GM12878 (cell line): ENCODE data around the gene ASXL2.

Experiments
- BHLHE40 ChIP-seq, 2 experiments: fragments of 450-650 bp in 1 of 2; IDR thresholded peaks; 2 replicates each; pipeline ENCODE4 v1.6.1; 2011 to 2017; ENCODE audit warnings: low read depth in 2 of 2, borderline replicate concordance in 1 of 2, improper control_type of control experiment in 1 of 2, low read length in 1 of 2, mild to moderate bottlenecking in 1 of 2
- CBX5 ChIP-seq: sonication (generic); IDR thresholded peaks from 2 replicates; pipeline ENCODE4 v1.6.1; 2016; ENCODE audit warnings: low read depth, moderate library complexity, mild to moderate bottlenecking, inconsistent platforms
- CTCF ChIP-seq, 3 experiments: IDR thresholded peaks in 2 of 3; conservative IDR thresholded peaks in 1 of 3; 2 replicates each; pipeline ENCODE4 v1.5.1; 2011; ENCODE audit warnings: low read depth in 3 of 3, low read length in 3 of 3, mild to moderate bottlenecking in 3 of 3, control low read depth in 2 of 3, moderate library complexity in 2 of 3, inconsistent platforms in 1 of 3, mixed read lengths in 1 of 3; ENCODE audit not compliant: control insufficient read depth in 2 of 3, insufficient read depth in 1 of 3; ENCODE audit errors: extremely low read depth in 1 of 3
- EZH2 ChIP-seq: IDR thresholded peaks from 2 replicates; pipeline ENCODE4 v1.6.1; 2012; ENCODE audit warnings: low read depth, mild to moderate bottlenecking, control low read depth, inconsistent platforms, low read length, borderline replicate concordance; ENCODE audit not compliant: control insufficient read depth
- MAX ChIP-seq: IDR thresholded peaks from 2 replicates; pipeline ENCODE4 v1.6.1; 2012; ENCODE audit warnings: low read depth, low read length, improper control_type of control experiment
- POLR2A ChIP-seq: IDR thresholded peaks from 2 replicates; pipeline ENCODE4 v1.6.1; 2011; ENCODE audit warnings: low read depth, mild to moderate bottlenecking, low read length
- POLR2AphosphoS5 ChIP-seq: IDR thresholded peaks from 2 replicates; pipeline ENCODE4 v1.6.1; 2011; ENCODE audit warnings: mild to moderate bottlenecking, low read length, inconsistent platforms
- SIX5 ChIP-seq: IDR thresholded peaks from 2 replicates; pipeline ENCODE4 v1.6.1; 2011; ENCODE audit warnings: mild to moderate bottlenecking, low read depth, low read length, moderate library complexity; ENCODE audit not compliant: severe bottlenecking
- YY1 ChIP-seq: IDR thresholded peaks from 2 replicates; pipeline ENCODE4 v1.6.1; 2011; ENCODE audit warnings: low read depth, mild to moderate bottlenecking, low read length
- ZNF622 ChIP-seq: fragments of 450-650 bp; IDR thresholded peaks from 2 replicates; pipeline ENCODE4 v1.6.1; 2017; ENCODE audit warnings: mild to moderate bottlenecking, inconsistent platforms

- TF ChIP-seq EZH2 (no peak), POLR2A (no peak), CBX5 (no peak), ZNF622 (no peak), BHLHE40 (IDR thresholded peaks at IDR 0.05; ENCODE audit: borderline replicate concordance in 1 of 2, low read depth in 2 of 2, low read length in 1 of 2) (no peak), CTCF (IDR thresholded peaks at IDR 0.05 in 2 of 3, conservative IDR thresholded peaks at IDR 0.05 in 1 of 3; ENCODE audit: control insufficient read depth in 2 of 3, extremely low read depth in 1 of 3, insufficient read depth in 1 of 3, low read depth in 3 of 3, low read length in 3 of 3) (no peak), SIX5 (no peak), MAX (no peak), POLR2AphosphoS5 (no peak), YY1 (no peak)
Measured at GRCh38 chr2:25824718-25825117, 53.6 kb downstream of the ASXL2 start.
